K562 (cell line): ENCODE data around the gene RASAL1. TPM values are rescaled to one million over a fixed set of nuclear protein-coding genes. Genes with fewer than 3 reads are reported as not detected.

Source experiments
- ZNF407 ChIP-seq: fragments of 450-650 bp; IDR thresholded peaks from 2 replicates; pipeline ENCODE4 v1.6.1; 2016; ENCODE audit warnings: low read depth
- polyA plus RNA-seq, 8 experiments: library from polyadenylated mRNA; depleted of rRNA in 4 of 8; stranded (reverse) in 5 of 8; unstranded in 3 of 8; fragments of >200 nt; fragmentation: Nextera tagmentation in 2 of 8; fragmentation: Illumina TruSeq in 1 of 8; extraction: Ambion mirVana in 2 of 8; extraction: Trizol in 1 of 8; gene quantifications; 2 replicates each; pipeline versions ENCODE4 v1.2.1 to v1.2.3, GENCODE V29; 2011 to 2014; ENCODE audit warnings: inconsistent platforms in 1 of 8, missing spikeins in 1 of 8
- total RNA-seq, 7 experiments: library from RNA; depleted of rRNA in 6 of 7; stranded (reverse); fragments of >200 nt in 6 of 7; fragmentation: Illumina TruSeq in 2 of 7; extraction: Trizol in 2 of 7; gene quantifications; 2 replicates each; pipeline versions ENCODE4 v1.2.1 to v1.2.3, GENCODE V29; 2011 to 2021; ENCODE audit warnings: low replicate concordance in 1 of 7

RASAL1 gene
- total and polyA plus RNA-seq, 9 of the 15 experiments (the other 6 are each of a cell fraction or from before 2014, with no cell fraction given), result 0.06 to 0.16 (median 0.14) TPM; not detected in 6

GRCh38 chr12:113174461-113175384, 39.2 kb upstream of the RASAL1 start (continued):
- no peak for TF ChIP-seq ZNF407
